Raji (cell line): Measurements from ENCODE around the gene FNTB.

Experiments
- POLR2A ChIP-seq: IDR thresholded peaks from 2 replicates; pipeline ENCODE4 v1.6.1; 2011; ENCODE audit warnings: low read depth, low read length, control low read depth; ENCODE audit not compliant: insufficient read depth

Gene FNTB

DNA sequence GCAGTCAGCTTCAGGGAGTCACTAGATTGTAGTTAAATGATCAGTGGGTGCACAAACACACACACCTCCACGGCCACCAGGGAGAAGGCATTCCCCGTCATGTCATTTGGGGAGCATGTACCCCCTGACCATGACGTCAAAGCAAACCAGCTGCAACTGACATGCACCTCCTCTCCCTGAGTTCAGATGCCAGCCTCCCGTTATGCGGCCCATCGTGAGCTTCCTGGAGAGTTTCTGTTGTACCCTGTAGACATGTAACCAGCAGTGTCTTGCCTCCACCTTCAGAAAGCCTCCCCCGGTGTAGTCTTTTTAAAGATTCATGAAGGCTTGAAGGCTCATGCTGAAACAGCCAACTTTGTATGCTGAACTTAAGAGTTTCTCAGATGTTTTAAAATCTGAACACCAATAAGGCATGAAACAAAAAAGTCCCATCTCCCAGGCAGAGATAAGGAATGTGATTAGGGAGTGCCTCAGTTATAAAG is 54.8 kb downstream of the FNTB start:
- no peak for TF ChIP-seq POLR2A

DNA sequence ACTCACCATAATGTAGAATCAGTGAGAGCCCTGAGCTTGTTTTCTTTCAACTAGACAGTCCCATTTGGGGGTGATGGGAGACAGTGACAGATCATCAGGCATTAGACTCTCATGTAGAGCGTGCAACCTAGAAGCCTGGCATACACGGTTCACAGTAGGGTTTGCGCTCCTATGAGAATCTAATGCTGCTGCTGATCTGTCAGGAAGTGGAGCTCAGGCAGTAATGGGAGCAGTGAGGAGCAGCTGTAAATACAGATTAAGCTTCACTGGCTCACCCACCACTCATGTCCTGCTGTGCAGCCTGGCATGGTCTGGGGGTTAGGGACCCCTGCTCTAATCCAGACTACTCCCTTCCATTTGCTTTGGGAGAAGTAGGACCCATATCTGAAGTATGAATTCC is 55.6 kb downstream of the FNTB start:
- no peak for TF ChIP-seq POLR2A

DNA sequence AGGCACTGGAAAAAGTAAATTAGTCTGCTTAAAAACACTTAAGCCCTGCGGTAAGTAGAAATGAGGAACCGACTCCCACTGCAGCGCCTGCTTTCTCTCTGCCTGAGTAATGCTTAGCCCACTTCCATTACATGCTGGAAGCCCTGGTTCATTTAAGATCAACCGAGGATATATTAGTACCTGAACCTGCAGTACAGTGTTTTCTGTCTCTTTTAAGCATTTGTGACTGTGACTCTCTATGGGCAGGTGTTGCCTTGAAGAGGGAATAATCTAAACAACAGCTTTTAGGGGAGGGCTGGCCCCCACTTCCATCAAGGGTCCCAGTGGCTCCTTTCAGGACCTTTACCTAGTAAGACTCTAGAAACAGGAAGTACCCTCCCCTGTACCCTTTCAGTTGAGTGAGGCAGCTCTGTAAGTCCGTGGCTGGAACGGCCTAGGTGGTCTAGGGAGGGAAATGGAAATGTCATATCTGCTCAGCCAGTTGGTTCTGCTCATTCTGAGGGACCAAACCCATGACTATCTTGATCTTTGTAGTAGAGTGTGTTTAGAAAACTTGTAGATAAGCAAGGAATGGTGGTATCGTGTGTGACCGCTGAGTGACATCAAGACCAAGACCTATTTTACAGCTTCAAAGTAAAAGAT is 56.2 kb downstream of the FNTB start:
- TF ChIP-seq POLR2A = no peak

DNA sequence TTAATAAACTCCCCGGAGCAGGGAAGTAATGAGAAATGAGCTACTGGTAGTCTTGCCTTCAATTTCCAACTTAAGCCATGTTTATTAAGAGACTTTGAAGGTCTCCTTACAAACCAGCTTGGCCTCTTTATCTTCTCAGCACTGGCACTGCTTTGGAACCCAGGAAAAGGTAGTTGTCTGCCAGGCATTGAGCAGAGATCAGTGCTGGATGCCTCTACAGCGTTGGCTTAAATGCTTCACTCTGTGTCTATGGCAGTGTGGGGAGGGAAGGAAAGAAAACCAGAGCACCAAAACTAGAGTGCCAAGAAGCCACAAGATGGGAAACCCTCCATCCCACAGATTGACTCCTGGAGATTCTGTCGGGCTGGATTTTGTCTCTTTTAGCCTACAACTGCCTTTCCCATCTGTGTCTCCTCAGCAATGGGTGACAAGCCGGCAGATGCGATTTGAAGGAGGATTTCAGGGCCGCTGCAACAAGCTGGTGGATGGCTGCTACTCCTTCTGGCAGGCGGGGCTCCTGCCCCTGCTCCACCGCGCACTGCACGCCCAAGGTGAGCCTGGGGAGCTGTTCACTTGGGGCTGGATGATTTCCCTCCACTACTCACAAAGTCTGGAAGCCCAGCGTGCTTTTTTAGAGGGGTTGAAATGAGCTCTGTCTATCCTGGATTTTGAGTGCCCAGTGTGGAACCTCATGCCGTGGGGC is 57.3 kb downstream of the FNTB start:
- TF ChIP-seq POLR2A = no peak

DNA sequence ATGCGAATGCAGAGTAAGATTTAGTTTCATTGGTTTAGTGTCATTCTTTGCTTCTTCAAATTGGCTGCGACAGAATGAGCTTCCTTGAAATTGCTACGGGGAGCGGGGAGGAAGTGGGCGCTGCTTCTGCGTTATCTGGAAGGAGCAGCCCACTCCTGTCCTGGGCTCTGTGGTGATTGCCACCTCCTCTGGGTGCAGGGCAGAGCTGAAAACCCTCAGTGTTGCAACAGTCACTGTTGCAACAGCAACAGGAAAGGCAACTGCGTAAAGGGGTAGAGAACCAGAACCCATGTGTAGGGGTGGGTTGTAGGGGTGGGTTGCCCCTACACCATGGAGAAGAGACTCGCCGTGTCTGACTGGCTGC is 57.9 kb downstream of the FNTB start:
- no peak for TF ChIP-seq POLR2A

DNA sequence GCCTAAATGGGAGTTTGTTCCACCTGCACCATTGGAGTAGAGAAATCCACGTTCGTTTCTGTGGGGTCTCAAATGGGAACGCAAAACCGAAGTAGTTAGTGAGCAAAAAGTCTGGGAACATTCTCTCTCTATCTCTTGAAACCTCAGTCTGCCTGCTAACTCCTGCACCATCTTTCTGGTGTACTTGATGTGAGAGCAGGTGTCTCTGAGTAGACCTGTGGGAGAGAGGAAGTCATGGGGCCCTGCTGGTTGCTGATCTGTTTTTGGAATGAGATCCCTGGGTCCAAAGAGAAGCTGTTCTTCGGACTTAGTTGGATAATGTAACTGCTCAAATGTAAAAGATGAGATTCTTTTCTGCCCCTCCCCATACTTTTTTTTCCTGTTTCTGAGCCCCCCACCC is 58.3 kb downstream of the FNTB start:
- no peak for TF ChIP-seq POLR2A

DNA sequence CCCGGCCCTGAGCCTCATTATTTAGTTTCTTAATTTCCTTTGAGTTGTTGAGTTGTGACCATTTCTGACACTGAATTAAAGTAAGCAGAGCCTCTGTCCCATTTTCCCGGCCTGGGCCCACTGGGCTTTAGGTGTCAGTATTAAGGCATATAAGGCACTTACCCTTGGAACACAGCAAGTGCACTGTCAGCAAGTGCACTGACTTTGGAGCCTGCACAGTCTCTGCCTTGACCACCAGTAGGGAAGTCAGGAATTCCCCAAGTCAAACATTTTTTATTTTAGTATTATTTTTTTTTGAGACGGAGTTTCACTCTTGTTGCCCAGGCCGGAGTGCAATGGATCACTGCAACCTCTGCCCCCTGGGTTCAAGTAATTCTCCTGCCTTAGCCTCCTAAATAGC is 59.0 kb downstream of the FNTB start:
- TF ChIP-seq POLR2A = no peak

DNA sequence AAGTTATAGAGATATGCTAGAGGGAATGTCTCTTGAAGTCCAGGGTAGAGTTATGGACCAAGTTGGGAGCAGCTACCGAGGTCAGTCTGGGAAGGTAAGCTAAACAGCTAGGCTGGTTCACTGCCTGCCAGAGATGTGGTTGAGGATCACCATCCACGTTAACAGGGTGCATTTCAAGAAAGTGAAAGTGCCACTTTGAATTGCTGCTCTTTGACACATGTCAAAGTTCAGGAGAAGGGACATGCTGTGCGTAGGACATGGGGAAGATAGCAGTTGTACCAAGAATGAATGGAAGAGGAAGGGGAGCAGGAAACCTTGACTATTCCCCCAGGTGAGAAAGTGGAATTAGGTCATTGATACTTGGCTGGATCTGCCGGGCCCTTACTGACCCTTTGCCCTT is 66.1 kb downstream of the FNTB start:
- TF ChIP-seq POLR2A = no peak

DNA sequence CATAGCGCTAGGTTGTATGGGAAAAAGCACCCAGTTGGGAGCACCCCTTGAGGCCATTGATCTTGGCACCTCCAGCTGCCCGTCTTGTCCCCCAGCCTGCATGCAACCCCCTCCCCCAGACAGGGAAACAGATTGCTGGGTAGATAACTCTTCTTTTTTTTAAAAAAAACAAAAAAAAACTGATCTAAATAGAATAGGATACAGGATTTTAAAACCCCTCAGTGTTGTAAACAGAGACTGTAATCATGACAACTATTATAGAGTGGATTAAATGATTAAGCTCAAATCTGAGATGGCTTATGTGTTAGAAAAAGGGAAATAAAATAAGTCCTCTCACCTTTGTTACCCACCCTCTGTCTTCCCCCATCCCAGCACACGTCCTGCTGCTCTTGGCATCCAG is 66.8 kb downstream of the FNTB start:
- no peak for TF ChIP-seq POLR2A

DNA sequence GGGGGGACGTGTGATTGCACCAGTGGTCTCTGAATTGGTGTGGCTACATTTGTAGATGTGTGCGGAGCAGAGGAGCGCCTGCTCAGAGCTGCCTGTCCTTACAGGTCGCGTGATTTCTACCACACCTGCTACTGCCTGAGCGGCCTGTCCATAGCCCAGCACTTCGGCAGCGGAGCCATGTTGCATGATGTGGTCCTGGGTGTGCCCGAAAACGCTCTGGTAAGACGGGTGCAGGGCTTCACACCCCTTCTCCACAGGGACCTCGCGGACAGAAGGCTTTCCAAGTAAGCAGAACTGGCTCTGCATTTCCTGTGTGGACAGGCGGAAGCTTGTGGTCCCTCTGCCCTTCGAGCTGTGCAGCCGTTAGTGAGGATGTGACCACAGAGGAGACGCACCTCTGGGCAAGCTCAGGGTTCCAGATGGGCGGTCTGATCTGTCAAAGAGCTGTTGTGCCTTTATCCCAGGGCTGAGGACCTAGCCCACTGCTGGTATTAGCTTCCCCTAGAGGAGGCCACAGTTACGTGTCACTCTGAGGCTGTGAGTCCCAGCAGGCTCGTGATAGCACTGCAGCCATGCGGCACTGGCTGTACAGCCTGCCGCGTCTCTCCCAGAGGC is 67.9 kb downstream of the FNTB start:
- no peak for TF ChIP-seq POLR2A

DNA sequence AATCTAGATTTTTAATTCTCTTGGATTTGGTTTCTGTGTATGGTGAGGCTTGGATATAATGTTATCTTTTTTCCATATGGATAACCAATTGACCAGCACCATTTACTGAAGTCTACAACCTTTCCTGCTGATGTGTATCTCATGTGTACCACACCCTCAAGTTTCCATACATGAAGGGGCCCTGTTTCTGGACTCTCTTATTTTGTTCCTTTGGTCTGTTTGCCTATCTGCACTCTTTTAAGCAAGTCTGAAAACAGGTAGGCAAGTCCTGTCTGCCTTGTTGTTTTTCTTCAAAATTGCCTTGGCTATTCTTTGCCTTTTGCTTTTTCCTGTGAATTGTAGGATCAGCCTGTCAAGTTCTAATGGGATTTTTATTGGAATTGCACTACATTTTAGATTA is 71.0 kb downstream of the FNTB start:
- TF ChIP-seq POLR2A = no peak

DNA sequence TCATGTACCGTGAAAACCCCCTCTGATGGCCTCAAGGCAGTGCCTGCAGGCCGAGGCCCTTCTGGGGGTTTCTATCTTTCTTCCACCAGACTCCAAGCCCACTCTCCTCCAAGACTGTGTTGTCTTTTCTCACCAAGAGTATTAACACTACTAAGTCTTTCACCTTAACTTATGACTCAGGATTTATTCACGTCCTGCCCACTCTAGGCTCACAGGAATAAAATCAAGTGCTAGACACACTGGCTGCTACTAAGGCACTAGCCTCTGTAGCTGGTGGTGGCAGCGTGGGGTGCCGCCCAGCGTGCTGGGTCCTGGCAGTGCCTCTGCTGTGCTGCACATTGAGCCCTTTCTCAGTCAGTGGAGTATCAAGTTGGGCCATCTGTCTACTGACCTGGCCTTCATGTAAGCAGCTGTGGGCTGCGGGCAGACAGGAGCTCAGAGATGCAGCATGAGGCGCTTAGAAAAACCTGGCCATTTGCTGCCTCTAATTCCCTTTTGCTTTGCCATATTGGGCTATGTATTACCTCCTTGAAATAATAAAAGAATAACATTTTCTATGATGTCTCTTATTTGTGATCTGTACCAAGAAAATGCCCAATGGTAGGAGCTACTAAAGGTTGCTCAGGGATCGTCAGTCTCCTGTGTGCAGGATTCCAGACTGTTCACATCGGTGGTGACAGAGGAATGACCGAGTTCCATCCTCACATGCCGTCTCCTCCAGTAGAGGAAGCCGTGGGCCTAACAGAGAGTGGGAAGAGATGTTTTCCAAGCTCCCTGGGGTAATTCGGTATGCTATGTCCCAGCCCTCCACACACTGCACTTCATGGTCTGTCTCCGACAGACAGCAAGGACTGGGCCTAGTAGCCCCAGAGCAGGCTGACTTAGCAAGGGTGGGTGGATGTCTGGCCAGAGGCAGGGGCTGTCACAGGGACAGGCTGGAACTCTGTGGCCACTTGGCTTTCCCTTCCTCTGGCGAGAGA is 75.7 kb downstream of the FNTB start:
- no peak for TF ChIP-seq POLR2A

DNA sequence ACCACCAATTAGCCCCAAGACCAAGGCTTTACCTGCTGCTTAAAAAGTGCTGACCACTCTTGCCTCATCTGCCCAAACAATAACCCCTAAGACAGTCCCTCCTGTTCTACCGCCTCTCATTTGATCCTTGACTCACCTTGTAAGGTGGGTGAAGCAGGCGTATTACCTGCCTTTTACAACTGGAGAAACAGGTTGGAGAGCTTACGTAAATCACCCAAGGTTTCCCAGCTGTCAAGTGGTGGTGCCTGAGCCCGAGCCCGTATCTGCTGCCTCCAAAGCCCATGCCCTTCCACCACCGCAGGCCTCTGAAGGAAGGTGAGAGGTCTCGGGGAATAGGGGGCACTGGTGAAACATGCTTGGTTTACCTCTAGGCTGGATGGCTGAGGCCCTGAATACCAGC is 79.0 kb downstream of the FNTB start:
- no peak for TF ChIP-seq POLR2A

DNA sequence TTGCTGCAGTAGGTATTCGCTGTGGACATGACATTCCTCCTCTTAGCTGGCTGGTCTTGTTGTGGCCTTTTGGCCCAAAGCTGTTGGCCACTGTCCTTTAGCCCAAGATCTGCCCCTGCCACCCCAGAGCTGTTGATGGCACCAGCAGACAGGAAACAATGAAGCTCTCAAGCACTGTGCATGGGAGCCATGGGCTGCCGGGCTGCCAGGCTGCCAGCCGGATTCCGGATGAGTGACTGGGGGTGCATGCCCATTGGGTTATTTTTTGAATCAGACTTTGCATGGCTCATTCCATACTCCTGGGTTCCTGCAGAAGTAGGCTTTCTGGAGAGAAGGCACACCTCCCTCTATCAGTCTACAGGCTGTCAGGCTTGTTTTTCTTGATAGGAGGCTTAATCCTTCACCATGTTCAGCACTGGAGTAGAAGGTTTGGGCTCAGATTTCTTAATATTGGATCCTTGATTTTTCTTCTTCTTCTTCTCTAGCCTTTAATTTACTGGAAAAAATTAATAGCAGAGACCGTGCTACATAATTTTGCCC is 83.2 kb downstream of the FNTB start:
- no peak for TF ChIP-seq POLR2A

DNA sequence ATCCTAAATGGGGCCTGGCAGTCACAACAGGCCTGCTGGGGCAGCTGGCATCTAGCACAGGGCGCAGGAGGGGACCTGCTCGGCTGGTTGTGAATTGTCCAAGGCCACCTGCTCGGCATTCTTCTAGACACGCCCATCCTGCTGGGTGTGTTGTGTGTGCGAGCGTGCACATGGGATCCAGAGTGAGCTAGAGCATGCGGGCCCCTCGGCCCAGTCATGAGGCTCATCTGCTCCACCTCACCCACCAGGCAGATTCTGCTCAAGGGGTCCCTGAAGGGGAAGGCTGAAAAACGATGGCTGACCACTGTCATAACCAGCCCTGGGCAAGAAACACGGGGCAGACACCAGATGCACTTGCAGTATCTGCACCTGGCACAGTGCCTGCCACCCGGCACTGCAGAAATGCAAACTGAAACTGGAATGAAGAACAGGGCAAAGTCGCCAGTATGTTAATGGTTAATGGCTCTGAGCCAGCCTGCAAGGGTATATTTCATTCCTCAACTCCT is 83.8 kb downstream of the FNTB start:
- no peak for TF ChIP-seq POLR2A

DNA sequence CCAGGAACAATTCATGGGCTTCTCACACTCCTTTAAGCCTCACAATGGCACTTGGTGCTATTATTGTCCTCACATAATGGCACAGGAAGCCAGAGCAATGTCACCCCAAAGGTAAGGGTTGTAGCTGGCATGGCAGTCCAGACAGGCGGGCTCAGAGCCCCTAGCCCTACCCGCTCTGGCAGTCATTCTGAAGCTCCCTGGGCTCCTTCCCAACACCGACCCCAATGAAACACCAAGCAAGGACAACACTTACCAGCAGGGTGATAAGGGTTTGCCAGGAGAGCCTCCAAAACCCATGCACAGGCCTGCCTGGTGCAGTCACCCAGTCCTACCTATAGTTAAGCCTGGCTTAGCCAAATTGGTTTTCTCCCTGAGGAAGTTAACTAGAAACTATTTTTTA is 84.8 kb downstream of the FNTB start:
- no peak for TF ChIP-seq POLR2A

DNA sequence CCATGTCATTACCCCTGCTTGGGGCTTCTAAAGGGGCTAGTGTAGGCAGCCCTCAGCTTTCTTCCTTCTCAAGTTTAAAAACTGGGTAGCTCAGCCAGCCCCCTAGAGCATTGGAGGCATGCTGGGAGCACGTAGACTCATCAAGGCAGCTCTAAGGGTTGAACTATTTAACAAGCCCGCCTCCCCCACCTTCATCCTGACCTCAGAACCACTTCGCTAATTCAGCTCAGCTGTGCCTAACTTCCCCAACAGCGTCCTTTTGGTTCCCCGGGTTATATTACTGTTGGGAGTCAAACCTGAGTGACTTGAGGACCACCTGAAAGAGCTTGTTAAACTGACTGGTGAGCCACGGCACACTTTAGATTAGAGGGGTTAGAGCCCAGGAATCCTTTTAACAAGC is 85.6 kb downstream of the FNTB start:
- TF ChIP-seq POLR2A = no peak
